T-helper 2 cell (primary cell): ENCODE data around the gene SNRK.

Source experiments
- DNase-seq, 5 experiments: peaks; one replicate each; pipeline versions ENCODE4 v3.0.0 to v3.0.0-alpha.2; 2012 to 2022
- total RNA-seq, 2 donors: gene quantifications; one replicate each; lab custom pipeline; 2026; lab: John Stamatoyannopoulos, UW

SNRK gene
- 286 to 395 reads per million in 2 donors for total RNA-seq

GRCh38 chr3:43286115-43286840 is at the start of gene SNRK:
TSS of gene SNRK (plus strand) at chr3:43286540. CDS start at chr3:43303204, 16,664 bp downstream.
- DNase-seq = peak; percentile 86 to 94 (median 88)

GRCh38 chr3:43238801-43239200 is 47.5 kb upstream of the SNRK start:
- DNase-seq = no peak

- DNase-seq = no peak
These were observed 46.6 kb upstream of the SNRK start for GRCh38 chr3:43239755-43240154.

GRCh38 chr3:43243590-43244587 is 42.5 kb upstream of the SNRK start:
- DNase-seq = peak in 1 of 5 experiments; percentile 63

- DNase-seq = no peak
These were observed 41.6 kb upstream of the SNRK start for GRCh38 chr3:43244694-43245093.

GRCh38 chr3:43246976-43247375 is 39.4 kb upstream of the SNRK start:
- DNase-seq = peak in 1 of 5 experiments; percentile 11

GRCh38 chr3:43247561-43248184 is 38.7 kb upstream of the SNRK start:
- DNase-seq = no peak

GRCh38 chr3:43248185-43248583 is 38.2 kb upstream of the SNRK start:
- DNase-seq = no peak

GRCh38 chr3:43248973-43249372 is 37.4 kb upstream of the SNRK start:
- DNase-seq = no peak

GRCh38 chr3:43249405-43249804 is 36.9 kb upstream of the SNRK start:
- DNase-seq = no peak

GRCh38 chr3:43253294-43253693 is 33.0 kb upstream of the SNRK start:
- DNase-seq = no peak

- no peak for DNase-seq
These were observed 32.2 kb upstream of the SNRK start for GRCh38 chr3:43254125-43254524.

GRCh38 chr3:43255662-43256061 is 30.7 kb upstream of the SNRK start:
- no peak for DNase-seq

- peak in 1 of 5 experiments; percentile 40 for DNase-seq
These were observed 29.5 kb upstream of the SNRK start for GRCh38 chr3:43256714-43257461.

GRCh38 chr3:43257850-43258249 is 28.5 kb upstream of the SNRK start:
- no peak for DNase-seq

GRCh38 chr3:43259626-43260025 is 26.7 kb upstream of the SNRK start:
- DNase-seq = no peak

- DNase-seq = no peak
These were observed 25.9 kb upstream of the SNRK start for GRCh38 chr3:43260412-43260811.

GRCh38 chr3:43262194-43262593 is 24.1 kb upstream of the SNRK start:
- DNase-seq = no peak

GRCh38 chr3:43266451-43266850 is 19.9 kb upstream of the SNRK start:
- DNase-seq = no peak

- DNase-seq = no peak
These were observed 19.3 kb upstream of the SNRK start for GRCh38 chr3:43266995-43267394.

GRCh38 chr3:43268636-43269035 is 17.7 kb upstream of the SNRK start:
- DNase-seq = no peak

- no peak for DNase-seq
These were observed 16.3 kb upstream of the SNRK start for GRCh38 chr3:43270078-43270477.
